Spleen (tissue), 11 donors: ENCODE measurements around the gene SGPP1. TPM values are rescaled to one million over a fixed set of nuclear protein-coding genes. Genes with fewer than 3 reads are reported as not detected.

Source experiments
- DNase-seq: peaks from one replicate; pipeline ENCODE4 v3.0.0-alpha.2; 2020
- H3K27ac ChIP-seq, 8 donors: fragments of 200-600 bp; sonication (generic) in 7 of 8; 1 replicate in 4 of 8; 2 replicates in 4 of 8; pipeline versions ENCODE4 v1.5.0 to v1.8.0; 2016 to 2021; ENCODE audit warnings: inconsistent platforms in 4 of 8, mild to moderate bottlenecking in 4 of 8, moderate library complexity in 1 of 8
- H3K27me3 ChIP-seq, 7 donors: fragments of 200-600 bp; sonication (generic) in 6 of 7; replicated peaks in 1 of 7; 1 replicate in 4 of 7; 2 replicates in 3 of 7; pipeline versions ENCODE4 v1.5.0 to v1.8.0; 2016 to 2021; ENCODE audit warnings: inconsistent platforms in 3 of 7, mild to moderate bottlenecking in 1 of 7
- H3K36me3 ChIP-seq, 6 donors: fragments of 200-600 bp; sonication (generic) in 5 of 6; 1 replicate in 4 of 6; 2 replicates in 2 of 6; pipeline versions ENCODE4 v1.5.0 to v1.8.0; 2016 to 2021; ENCODE audit warnings: inconsistent platforms in 2 of 6
- H3K4me1 ChIP-seq, 6 donors: fragments of 200-600 bp; sonication (generic) in 5 of 6; 1 replicate in 3 of 6; 2 replicates in 3 of 6; pipeline versions ENCODE4 v1.5.0 to v1.8.0; 2016 to 2021; ENCODE audit warnings: inconsistent platforms in 3 of 6
- H3K4me3 ChIP-seq, 8 donors: fragments of 200-600 bp; sonication (generic) in 7 of 8; 1 replicate in 4 of 8; 2 replicates in 4 of 8; pipeline versions ENCODE4 v1.5.0 to v1.8.0; 2016 to 2021; ENCODE audit warnings: inconsistent platforms in 4 of 8, mild to moderate bottlenecking in 4 of 8, moderate library complexity in 2 of 8
- H3K9me3 ChIP-seq, 8 donors: fragments of 200-600 bp; sonication (generic) in 7 of 8; 1 replicate in 4 of 8; 2 replicates in 4 of 8; pipeline versions ENCODE4 v1.5.0 to v1.8.0; 2016 to 2021; ENCODE audit warnings: inconsistent platforms in 4 of 8
- POLR2A ChIP-seq, 3 donors: fragments of 450-650 bp; IDR thresholded peaks; one replicate each; pipeline ENCODE4 v1.5.1; 2017; ENCODE audit warnings: antibody characterized with exemption in 3 of 3, mild to moderate bottlenecking in 1 of 3
- POLR2AphosphoS5 ChIP-seq, 3 donors: sonication (generic); formaldehyde crosslinking; IDR thresholded peaks; one replicate each; pipeline ENCODE4 v1.5.1; 2017; ENCODE audit warnings: antibody characterized with exemption in 3 of 3
- WGBS, 5 donors: extraction: QIAGEN DNeasy Blood & Tissue Kit in 3 of 5; methylation state at CpG; one replicate each; pipeline versions ENCODE4 v1.1.5 to v1.1.7; 2013 to 2018; 5-methylcytosine and 5-hydroxymethylcytosine counted together
- intact Hi-C: fragments of 100-400 bp; cut with DNase I; formaldehyde crosslinking; loops from one replicate; pipeline ENCODE4 v1.15.0; 2023; ENCODE audit warnings: low total_unique reads
- polyA plus RNA-seq, 3 donors: library from polyadenylated mRNA; stranded (reverse); fragments of 200-250 nt; gene quantifications; one replicate each; pipeline ENCODE4 v1.2.1, GENCODE V29; 2013
- total RNA-seq, 7 donors: library from RNA; depleted of rRNA in 3 of 7; stranded (reverse); fragments of >200 nt in 3 of 7; fragmentation: NEBNext Ultra II Directional in 4 of 7; extraction: Animal tissue kit (Norgen Biotek cat#: 25700) in 4 of 7; gene quantifications; one replicate each; pipeline versions ENCODE4 v1.1.0 to v1.2.1, GENCODE V29; 2016 to 2021
- TF ChIP-seq, protein P1 (sequence below), 11 experiments: fragments of 200-600 bp in 7 of 11; fragments of 450-650 bp in 4 of 11; sonication (generic) in 4 of 11; IDR thresholded peaks in 8 of 11; conservative IDR thresholded peaks in 3 of 11; 1 replicate in 7 of 11; 2 replicates in 4 of 11; pipeline versions ENCODE4 v1.4.0 to v1.8.0; 2016 to 2021; ENCODE audit warnings: antibody characterized with exemption in 11 of 11, inconsistent platforms in 4 of 11, mild to moderate bottlenecking in 1 of 11
- donor health status: healthy with polysubstance abuse.
- donor health status: DM: no; HTN: no; CAD: no; lungs with moderate emphysema.
- donor health status: DM: no; HTN: no; CAD: no.
- donor health status: Bipolar disorder and iron deficiency.
- donor health status: healthy.
- donor health status: DM: no; HTN: no; CAD: no.
- donor health status: DM: yes; HTN: yes; CAD: no.

The SGPP1 gene
- total and polyA plus RNA-seq, 10 donors, result 18.5 to 36.1 (median 27.4) TPM

DNA sequence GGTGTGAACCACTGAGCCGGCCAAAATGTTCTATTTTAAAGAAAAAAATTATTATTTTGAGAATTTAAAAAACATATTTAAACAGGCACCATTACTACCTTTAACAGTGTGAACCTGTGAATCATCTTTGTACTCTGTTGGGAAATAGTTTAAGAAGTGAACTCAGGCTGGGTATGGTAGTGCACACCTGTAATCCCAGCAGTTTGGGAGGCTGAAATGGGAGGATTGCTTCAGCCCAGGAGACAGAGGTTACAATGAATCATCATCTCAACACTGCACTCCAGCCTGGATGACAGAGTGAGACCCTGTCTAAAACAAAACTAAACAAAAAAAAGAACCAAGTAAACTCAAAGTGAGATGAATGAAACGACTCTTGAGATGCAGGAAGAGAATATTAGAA is 83.1 kb downstream of the SGPP1 start:
- peaks cover 0 to 9% (median 0%) of the 10 kb centered on the region in 6 donors for H3K36me3 ChIP-seq
- no peaks in the 10 kb centered on the region for H3K27me3 ChIP-seq
- H3K4me3 ChIP-seq, result no peak overlapping the region
- H3K9me3 ChIP-seq, result no peaks in the 10 kb centered on the region
- H3K4me1 ChIP-seq, result peaks cover 0 to 37% (median 21%) of the 10 kb centered on the region in 6 donors
- DNase-seq, result no peak
- intact Hi-C loops, result loop anchor here (5.0 kb wide), 1 partner anchor 102 kb away; the partner anchor contains the start of gene PPP2R5E
- WGBS, 5 donors, result 81 to 87% (median 85%) methylated on average over 2 of the region's 2 CpGs
- no peak overlapping the region for H3K27ac ChIP-seq
- TF ChIP-seq, protein P1, sequence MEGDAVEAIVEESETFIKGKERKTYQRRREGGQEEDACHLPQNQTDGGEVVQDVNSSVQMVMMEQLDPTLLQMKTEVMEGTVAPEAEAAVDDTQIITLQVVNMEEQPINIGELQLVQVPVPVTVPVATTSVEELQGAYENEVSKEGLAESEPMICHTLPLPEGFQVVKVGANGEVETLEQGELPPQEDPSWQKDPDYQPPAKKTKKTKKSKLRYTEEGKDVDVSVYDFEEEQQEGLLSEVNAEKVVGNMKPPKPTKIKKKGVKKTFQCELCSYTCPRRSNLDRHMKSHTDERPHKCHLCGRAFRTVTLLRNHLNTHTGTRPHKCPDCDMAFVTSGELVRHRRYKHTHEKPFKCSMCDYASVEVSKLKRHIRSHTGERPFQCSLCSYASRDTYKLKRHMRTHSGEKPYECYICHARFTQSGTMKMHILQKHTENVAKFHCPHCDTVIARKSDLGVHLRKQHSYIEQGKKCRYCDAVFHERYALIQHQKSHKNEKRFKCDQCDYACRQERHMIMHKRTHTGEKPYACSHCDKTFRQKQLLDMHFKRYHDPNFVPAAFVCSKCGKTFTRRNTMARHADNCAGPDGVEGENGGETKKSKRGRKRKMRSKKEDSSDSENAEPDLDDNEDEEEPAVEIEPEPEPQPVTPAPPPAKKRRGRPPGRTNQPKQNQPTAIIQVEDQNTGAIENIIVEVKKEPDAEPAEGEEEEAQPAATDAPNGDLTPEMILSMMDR (IDR thresholded peaks at IDR 0.05 in 8 of 11, conservative IDR thresholded peaks at IDR 0.05 in 3 of 11), result no peak
- TF ChIP-seq POLR2AphosphoS5 (IDR thresholded peaks at IDR 0.05) (no peak), POLR2A (IDR thresholded peaks at IDR 0.05) (no peak)

DNA sequence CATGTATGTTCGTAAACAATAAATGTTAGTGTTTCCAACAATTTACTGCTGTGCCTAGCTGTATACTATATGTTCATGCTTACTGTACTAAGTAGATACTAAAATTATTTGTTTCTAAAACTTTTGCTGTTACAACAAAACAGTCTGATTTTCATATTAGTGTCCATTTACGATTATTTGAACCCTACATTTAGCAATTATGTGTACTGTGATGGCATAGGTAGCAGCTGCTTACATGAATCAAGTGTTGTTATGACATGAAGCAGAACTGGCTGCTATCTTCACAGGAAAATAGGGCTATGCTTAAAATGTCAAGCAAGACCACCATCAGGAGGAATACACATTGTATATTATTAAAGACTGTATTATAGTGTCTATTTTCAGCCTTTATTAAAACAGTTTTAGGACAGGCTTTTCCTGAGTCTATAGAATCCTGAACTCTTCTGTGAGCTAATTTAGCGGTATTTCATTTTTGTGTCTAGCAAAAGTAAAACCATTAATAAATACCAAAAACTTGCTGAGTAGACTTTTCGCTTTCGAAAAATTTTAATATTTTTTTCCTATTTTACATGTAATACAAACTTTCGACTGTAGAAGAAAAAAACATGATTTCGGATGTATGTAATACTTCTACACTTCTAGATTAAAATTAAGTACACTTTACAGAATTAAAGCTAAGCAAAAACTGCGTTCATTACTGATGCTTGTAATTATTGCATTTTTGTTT is 85.0 kb downstream of the SGPP1 start:
- Histone ChIP-seq H3K36me3 (no peaks in the 10 kb centered on the region), H3K4me3 (peak overlapping the region; percentile 12 to 84 (median 66)), H3K9me3 (no peaks in the 10 kb centered on the region), H3K27me3 (no peaks in the 10 kb centered on the region), H3K4me1 (peaks cover 0 to 57% (median 33%) of the 10 kb centered on the region in 6 donors), H3K27ac (peak overlapping the region; percentile 82 to 98 (median 98))
- intact Hi-C loops, result loop anchor here (5.0 kb wide), 1 partner anchor 101 kb away; the partner anchor contains the start of gene PPP2R5E
- 70 to 73% (median 72%) methylated on average over 8 of the region's 8 CpGs for WGBS, 5 donors
- no peak for DNase-seq
- TF ChIP-seq POLR2AphosphoS5 (IDR thresholded peaks at IDR 0.05) (no peak), POLR2A (IDR thresholded peaks at IDR 0.05) (no peak)
- TF ChIP-seq, protein P1 (IDR thresholded peaks at IDR 0.05 in 8 of 11, conservative IDR thresholded peaks at IDR 0.05 in 3 of 11), result no peak

DNA sequence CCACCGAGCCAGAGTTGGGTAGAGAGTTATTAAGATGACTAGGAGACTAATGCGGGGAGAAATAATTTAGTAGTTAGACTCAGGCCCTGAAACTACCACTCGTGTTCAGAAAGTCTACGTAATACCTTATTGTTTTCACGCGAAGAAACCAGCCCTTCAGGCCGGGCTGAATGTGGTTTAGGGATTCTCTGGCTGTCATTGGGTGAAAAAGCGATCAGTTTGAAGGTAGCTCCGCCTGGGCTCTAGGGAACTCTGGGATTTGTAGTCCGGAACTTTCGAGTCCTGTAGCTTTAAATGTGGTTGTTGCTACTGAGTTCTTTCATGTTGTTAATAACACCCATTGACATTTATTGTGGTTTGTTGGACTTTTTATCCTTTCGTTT is 85.6 kb downstream of the SGPP1 start:
- intact Hi-C loops, result loop anchor here (5.0 kb wide), 1 partner anchor 100 kb away; the partner anchor contains the start of gene PPP2R5E
- H3K9me3 ChIP-seq, result peaks cover 0 to 2% (median 0%) of the 10 kb centered on the region in 8 donors
- peak; percentile 86 for DNase-seq
- TF ChIP-seq POLR2A (IDR thresholded peaks at IDR 0.05) (no peak), POLR2AphosphoS5 (IDR thresholded peaks at IDR 0.05) (no peak)
- TF ChIP-seq, protein P1 (IDR thresholded peaks at IDR 0.05 in 8 of 11, conservative IDR thresholded peaks at IDR 0.05 in 3 of 11), result no peak
- H3K27me3 ChIP-seq, result no peaks in the 10 kb centered on the region
- 0 to 1% (median 0%) methylated on average over 12 of the region's 12 CpGs for WGBS, 5 donors
- peaks cover 0 to 62% (median 33%) of the 10 kb centered on the region in 6 donors for H3K4me1 ChIP-seq
- H3K36me3 ChIP-seq, result no peaks in the 10 kb centered on the region
- H3K27ac ChIP-seq, result peak overlapping the region; percentile 82 to 98 (median 98)
- H3K4me3 ChIP-seq, result peak overlapping the region; percentile 12 to 84 (median 66)
